Cardiac muscle cell (in vitro differentiated cells and primary cell): ENCODE data around the gene HLA-DPB1. TPM values are rescaled to one million over a fixed set of nuclear protein-coding genes. Genes with fewer than 3 reads are reported as not detected.

Experiments
- DNase-seq, 2 donors: peaks; one replicate each; pipeline versions ENCODE4 v3.0.0 to v3.0.0-alpha.2; 2010 to 2017; ENCODE audit warnings: low read depth in 1 of 2, low spot score in 1 of 2
- H3K27ac ChIP-seq: fragments of 200-600 bp; sonication (generic); 2 replicates; pipeline ENCODE4 v1.5.1; 2016
- H3K27me3 ChIP-seq: fragments of 200-600 bp; sonication (generic); 2 replicates; pipeline ENCODE4 v1.6.0; 2016; ENCODE audit warnings: control low read depth
- H3K36me3 ChIP-seq: fragments of 200-600 bp; sonication (generic); 2 replicates; pipeline ENCODE4 v1.5.1; 2016; ENCODE audit warnings: control low read depth
- H3K4me1 ChIP-seq: fragments of 200-600 bp; sonication (generic); 2 replicates; pipeline ENCODE4 v1.8.1; 2017; ENCODE audit warnings: low read depth, mild to moderate bottlenecking, mixed run types
- H3K4me3 ChIP-seq: fragments of 200-600 bp; sonication (generic); 2 replicates; pipeline ENCODE4 v1.5.1; 2016; ENCODE audit warnings: mild to moderate bottlenecking
- H3K9me3 ChIP-seq: fragments of 200-600 bp; sonication (generic); 2 replicates; pipeline ENCODE4 v1.5.1; 2017; ENCODE audit warnings: low read depth, mild to moderate bottlenecking, control low read depth
- CTCF ChIP-seq: IDR thresholded peaks from 2 replicates; pipeline ENCODE4 v1.5.1; 2012; ENCODE audit warnings: low read depth, mild to moderate bottlenecking, low read length
- polyA plus RNA-seq: library from polyadenylated mRNA; unstranded; fragments of >200 nt; fragmentation: Nextera tagmentation; extraction: Ambion mirVana; gene quantifications from 2 replicates; pipeline ENCODE4 v1.2.1, GENCODE V29; 2016
- total RNA-seq: library from RNA; depleted of rRNA; stranded (reverse); fragments of >200 nt; gene quantifications from 2 replicates; pipeline ENCODE4 v1.2.3, GENCODE V29; 2016

Gene HLA-DPB1
- total and polyA plus RNA-seq, 2 experiments from 2014 or later = 8.6 to 26.1 TPM

DNA sequence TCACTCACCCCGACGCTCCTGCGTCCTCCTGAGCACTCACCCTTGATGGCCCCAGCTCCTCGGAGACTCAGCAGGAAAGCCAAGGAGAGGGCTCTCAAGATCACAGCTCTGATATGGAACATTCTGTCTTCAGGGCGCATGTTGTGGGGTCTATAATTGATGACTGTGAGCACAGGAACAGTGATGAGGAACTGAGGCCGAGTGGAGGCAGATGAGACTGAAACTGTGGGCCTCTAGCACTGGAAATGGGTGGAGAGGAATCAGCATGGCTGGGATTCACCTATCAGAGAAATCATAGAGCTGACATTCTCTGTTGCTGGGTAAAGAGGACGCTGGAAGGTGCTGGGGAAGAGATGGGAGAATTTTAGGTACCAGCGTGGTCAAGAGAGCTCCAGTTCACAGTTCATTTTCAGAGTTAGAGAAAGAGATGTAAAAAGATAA is 2.3 kb upstream of the HLA-DPB1 start, which contains the start of gene HLA-DPA1:
HLA-DPA1 (minus strand) TSS at position 219 of the 441 bp plus-strand sequence.
- Histone ChIP-seq H3K27me3 (no peaks in the 10 kb centered on the region), H3K27ac (no peak within 1 kb of the TSS), H3K9me3 (no peaks in the 10 kb centered on the region), H3K36me3 (no peaks in the 10 kb centered on the region), H3K4me1 (peaks cover 6% of the 10 kb centered on the region), H3K4me3 (no peak within 1 kb of the TSS)
- DNase-seq = peak; percentile 15 to 44
- TF ChIP-seq CTCF = no peak

DNA sequence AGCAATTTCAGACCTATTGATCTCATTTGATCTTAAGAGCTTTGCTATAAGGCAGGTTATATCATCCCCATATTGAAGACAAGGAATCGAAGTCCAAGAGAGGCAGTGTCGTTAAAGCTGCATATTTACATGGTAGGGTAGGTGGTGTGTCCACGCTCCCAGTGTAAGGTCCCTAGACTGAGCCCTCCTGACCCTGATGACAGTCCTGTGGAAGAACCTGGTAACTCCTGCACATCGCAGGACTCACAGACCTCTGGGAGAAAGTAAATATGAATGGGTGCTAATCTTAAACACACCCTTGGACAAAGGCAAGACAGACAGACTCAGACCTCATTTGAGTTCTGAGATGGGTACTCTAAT is 602 bp upstream of the HLA-DPB1 start:
- peaks cover 6% of the 10 kb centered on the region for H3K4me1 ChIP-seq
- DNase-seq = no peak
- no peaks in the 10 kb centered on the region for H3K27me3 ChIP-seq
- TF ChIP-seq CTCF = no peak
- no peak overlapping the region for H3K4me3 ChIP-seq
- H3K36me3 ChIP-seq = no peaks in the 10 kb centered on the region
- H3K27ac ChIP-seq = no peak overlapping the region
- H3K9me3 ChIP-seq = no peaks in the 10 kb centered on the region

- Histone ChIP-seq H3K9me3 (no peaks in the 10 kb centered on the region), H3K27me3 (no peaks in the 10 kb centered on the region), H3K36me3 (no peaks in the 10 kb centered on the region), H3K4me1 (no peaks in the 10 kb centered on the region), H3K4me3 (no peak overlapping the region), H3K27ac (no peak overlapping the region)
- DNase-seq = no peak
- TF ChIP-seq CTCF = no peak
Observed at GRCh38 chr6:33076406-33076934, 680 bp downstream of the HLA-DPB1 start.

DNA sequence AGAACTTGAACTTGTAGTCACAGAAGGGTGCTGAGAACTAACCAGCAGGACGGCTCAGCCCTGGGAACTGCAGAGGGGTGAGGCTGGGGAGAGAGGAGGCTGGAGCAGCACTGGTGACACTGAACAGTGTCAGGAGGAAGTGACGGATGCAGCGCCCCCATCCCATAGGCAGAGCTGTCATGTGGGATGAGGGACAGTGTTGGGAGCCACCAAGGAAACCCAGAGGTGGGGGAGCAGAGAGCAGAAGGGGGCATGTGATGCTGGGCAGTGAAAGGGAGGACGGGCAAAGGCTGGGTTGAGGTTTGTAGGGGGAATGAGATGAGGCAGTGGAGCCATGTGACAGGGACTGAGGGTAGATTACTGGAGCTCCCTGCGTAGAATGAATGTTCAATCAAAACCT is 2.1 kb downstream of the HLA-DPB1 start:
- Histone ChIP-seq H3K4me1 (no peaks in the 10 kb centered on the region), H3K27ac (no peak overlapping the region), H3K9me3 (no peaks in the 10 kb centered on the region), H3K27me3 (no peaks in the 10 kb centered on the region), H3K36me3 (no peaks in the 10 kb centered on the region), H3K4me3 (no peak overlapping the region)
- no peak for TF ChIP-seq CTCF
- DNase-seq = no peak

- DNase-seq = no peak
- no peaks in the 10 kb centered on the region for H3K36me3 ChIP-seq
- H3K9me3 ChIP-seq = no peaks in the 10 kb centered on the region
- no peak for TF ChIP-seq CTCF
- no peak overlapping the region for H3K4me3 ChIP-seq
- H3K4me1 ChIP-seq = no peaks in the 10 kb centered on the region
- H3K27me3 ChIP-seq = no peaks in the 10 kb centered on the region
- H3K27ac ChIP-seq = no peak overlapping the region
Observed at GRCh38 chr6:33078442-33078841, 2.7 kb downstream of the HLA-DPB1 start.
